Liver (tissue), 3 donors: ENCODE data around the gene DBP.

Source experiments
- CTCF ChIP-seq: fragments of 150-350 bp; IDR thresholded peaks from 2 replicates; pipeline ENCODE4 v1.5.1; 2017; ENCODE audit warnings: improper control_type of control experiment, low read depth, low read length; ENCODE audit not compliant: missing input control
- GABPA ChIP-seq, 2 donors: IDR thresholded peaks in 1 of 2; conservative IDR thresholded peaks in 1 of 2; 2 replicates each; pipeline ENCODE4 v1.6.1; 2016; ENCODE audit warnings: antibody characterized with exemption in 2 of 2, mild to moderate bottlenecking in 1 of 2, moderate library complexity in 1 of 2
- MAX ChIP-seq: IDR thresholded peaks from 2 replicates; pipeline ENCODE4 v1.6.1; 2016; ENCODE audit warnings: antibody characterized with exemption
- RAD21 ChIP-seq, 2 donors: IDR thresholded peaks; 2 replicates each; pipeline ENCODE4 v1.6.1; 2016; ENCODE audit warnings: antibody characterized with exemption in 2 of 2, mild to moderate bottlenecking in 2 of 2
- RXRA ChIP-seq, 2 donors: IDR thresholded peaks; 2 replicates each; pipeline ENCODE4 v1.6.1; 2017 to 2018; ENCODE audit warnings: antibody characterized with exemption in 2 of 2, mild to moderate bottlenecking in 1 of 2
- SP1 ChIP-seq: IDR thresholded peaks from 2 replicates; pipeline ENCODE4 v1.6.1; 2018; ENCODE audit warnings: antibody characterized with exemption, mild to moderate bottlenecking
- ZBTB33 ChIP-seq: IDR thresholded peaks from 2 replicates; pipeline ENCODE4 v1.6.1; 2016; ENCODE audit warnings: antibody characterized with exemption
- donor health status: healthy.
- donor health status: healthy.

- TF ChIP-seq CTCF (no peak), SP1 (no peak), RAD21 (IDR thresholded peaks at IDR 0.05) (no peak), ZBTB33 (no peak), MAX (no peak), GABPA (IDR thresholded peaks at IDR 0.05 in 1 of 2, conservative IDR thresholded peaks at IDR 0.05 in 1 of 2) (no peak), RXRA (IDR thresholded peaks at IDR 0.05) (no peak)
These were observed 43.9 kb upstream of the DBP start for GRCh38 chr19:48681127-48681470.
